H1 (cell line): Measurements from ENCODE around the gene AP2A2. TPM values are rescaled to one million over a fixed set of nuclear protein-coding genes. Genes with fewer than 3 reads are reported as not detected.

Experiments
- ATF3 ChIP-seq: IDR thresholded peaks from 2 replicates; pipeline ENCODE4 v1.6.1; 2011; ENCODE audit warnings: low read depth, mild to moderate bottlenecking, low read length; ENCODE audit not compliant: insufficient read depth
- polyA plus RNA-seq, 7 experiments: library from polyadenylated mRNA; depleted of rRNA in 3 of 7; stranded (reverse) in 5 of 7; unstranded in 2 of 7; fragments of >200 nt in 5 of 7; fragments of 200-250 nt in 2 of 7; gene quantifications; 1 replicate in 5 of 7; 2 replicates in 1 of 7; 4 replicates in 1 of 7; pipeline versions ENCODE4 v1.2.1 to v1.2.3, GENCODE V29; 2011 to 2013; ENCODE audit warnings: missing spikeins in 2 of 7, mixed read lengths in 2 of 7
- total RNA-seq: library from RNA; stranded (reverse); fragmentation: NEBNext Ultra II Directional; extraction: Animal tissue kit (Norgen Biotek cat#: 25700); gene quantifications from 2 replicates; pipeline ENCODE4 v1.2.1, GENCODE V29; 2021

The AP2A2 gene
- total and polyA plus RNA-seq, 2 of the 8 experiments (the other 6 are each of a cell fraction or from before 2014, with no cell fraction given) = 50.0 to 65.0 TPM

DNA sequence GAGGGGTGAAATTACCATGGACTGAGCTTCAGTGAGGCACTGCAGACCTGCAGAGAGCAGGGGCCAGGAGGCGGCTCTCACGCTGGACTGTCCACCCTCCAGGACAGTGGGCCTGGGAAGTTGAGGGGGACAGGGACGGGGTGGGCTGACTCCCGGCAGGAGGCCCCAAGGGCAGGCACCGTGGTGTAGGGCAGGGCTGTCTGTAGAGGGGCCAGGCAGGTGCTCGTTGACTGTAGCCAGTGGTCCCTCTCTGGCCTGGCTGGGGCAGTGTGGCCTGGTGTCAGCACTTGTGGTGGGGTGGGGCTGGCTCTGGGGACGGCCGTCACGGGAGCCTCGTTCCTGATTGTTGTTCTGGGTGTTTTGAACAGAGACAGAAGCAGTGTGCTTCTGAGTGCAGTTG is 64.4 kb downstream of the AP2A2 start (continued):
- no peak for TF ChIP-seq ATF3
